A549 (cell line): ENCODE data around the gene GIGYF1. TPM values are rescaled to one million over a fixed set of nuclear protein-coding genes. Genes with fewer than 3 reads are reported as not detected.

Experiments
- ATAC-seq, 2 experiments: fragments of 200-7000 bp in 1 of 2; fragments of >200 bp in 1 of 2; cut with Nextera tagmentation in 1 of 2; cut with Tn5 transposase in 1 of 2; 3 replicates each; pipeline versions ENCODE4 v1.8.0 to v1.9.1; 2018 to 2020; ENCODE audit warnings: mild to moderate bottlenecking in 1 of 2, moderate library complexity in 1 of 2
- CTCF ChIA-PET: fragments of 300-600 bp; sonication (Branson Sonifier 250); formaldehyde crosslinking; extraction: SDS; loops from one replicate; lab custom pipeline; 2021; ENCODE audit warnings: antibody characterized with exemption, inconsistent platforms; lab: Yijun Ruan, JAX
- POLR2A ChIA-PET: fragments of 350-600 bp; formaldehyde crosslinking; extraction: SDS; loops from one replicate; lab custom pipeline; 2021; ENCODE audit warnings: antibody characterized with exemption, inconsistent platforms; lab: Yijun Ruan, JAX
- DNase-seq, 2 experiments: peaks; one replicate each; pipeline versions ENCODE4 v3.0.0 to v3.0.0-alpha.2; 2011 to 2016; ENCODE audit warnings: low read depth in 1 of 2, low spot score in 1 of 2
- FAIRE-seq: peaks from 2 replicates; lab custom pipeline; 2011; peaks lifted over from hg19 to GRCh38; lab: Jason Lieb, UNC
- H3K27ac ChIP-seq, 2 experiments: fragments of >200 bp; sonication (Bioruptor Twin); formaldehyde crosslinking; 3 replicates each; pipeline ENCODE4 v1.5.1; 2016 to 2017
- H3K4me1 ChIP-seq: fragments of >200 bp; sonication (Bioruptor Twin); formaldehyde crosslinking; 3 replicates; pipeline ENCODE4 v1.6.1; 2016
- H3K4me2 ChIP-seq: fragments of >200 bp; sonication (Bioruptor Twin); formaldehyde crosslinking; 3 replicates; pipeline ENCODE4 v1.6.1; 2016
- H3K4me3 ChIP-seq: fragments of >200 bp; sonication (Bioruptor Twin); formaldehyde crosslinking; 3 replicates; pipeline ENCODE4 v1.5.1; 2016
- H3K9me3 ChIP-seq: fragments of >200 bp; sonication (Bioruptor Twin); formaldehyde crosslinking; 3 replicates; pipeline ENCODE4 v1.6.1; 2016
- BHLHE40 ChIP-seq: IDR thresholded peaks from 2 replicates; pipeline ENCODE4 v1.6.1; 2012; ENCODE audit warnings: low read depth, low read length, inconsistent platforms
- CBX2 ChIP-seq: fragments of 200-600 bp; sonication (generic); IDR thresholded peaks from 2 replicates; pipeline ENCODE4 v1.6.1; 2016; ENCODE audit warnings: low read depth, mild to moderate bottlenecking, borderline replicate concordance
- CBX8 ChIP-seq: fragments of 200-600 bp; sonication (generic); IDR thresholded peaks from 2 replicates; pipeline ENCODE4 v1.6.1; 2016
- CHD2 ChIP-seq: fragments of 150-350 bp; IDR thresholded peaks from 2 replicates; pipeline ENCODE4 v1.6.1; 2014; ENCODE audit warnings: low read length; ENCODE audit not compliant: partially characterized antibody
- CTCF ChIP-seq: fragments of >200 bp; sonication (Bioruptor Twin); formaldehyde crosslinking; IDR thresholded peaks from 3 replicates; pipeline ENCODE4 v1.5.1; 2016
- E2F6 ChIP-seq: IDR thresholded peaks from 2 replicates; pipeline ENCODE4 v1.6.1; 2012; ENCODE audit warnings: low read depth, borderline replicate concordance
- HES2 ChIP-seq: fragments of >200 bp; sonication (Bioruptor Twin); formaldehyde crosslinking; IDR thresholded peaks from 2 replicates; pipeline ENCODE4 v1.6.1; 2016
- HOXB5 ChIP-seq: fragments of 250-450 bp; sonication (Bioruptor Pico); IDR thresholded peaks from 2 replicates; pipeline ENCODE4 v1.5.0; 2020; ENCODE audit warnings: mild to moderate bottlenecking, moderate library complexity
- NPAS2 ChIP-seq: fragments of 250-450 bp; sonication (Bioruptor Pico); IDR thresholded peaks from 2 replicates; pipeline ENCODE4 v1.8.0; 2022; ENCODE audit warnings: mild to moderate bottlenecking, moderate library complexity, borderline replicate concordance
- NR3C1 ChIP-seq: fragments of >200 bp; sonication (Bioruptor Twin); formaldehyde crosslinking; IDR thresholded peaks from 3 replicates; pipeline ENCODE4 v1.6.1; 2017
- PHF8 ChIP-seq: fragments of 200-600 bp; sonication (generic); IDR thresholded peaks from 2 replicates; pipeline ENCODE4 v1.6.1; 2016; ENCODE audit warnings: low read depth, mild to moderate bottlenecking, antibody characterized with exemption, moderate library complexity, borderline replicate concordance
- RAD21 ChIP-seq, 2 experiments: fragments of >200 bp in 1 of 2; sonication (Bioruptor Twin) in 1 of 2; formaldehyde crosslinking in 1 of 2; IDR thresholded peaks in 1 of 2; conservative IDR thresholded peaks in 1 of 2; 2 replicates in 1 of 2; 3 replicates in 1 of 2; pipeline ENCODE4 v1.6.1; 2012 to 2018; ENCODE audit warnings: inconsistent platforms in 1 of 2
- RARB ChIP-seq: fragments of 250-450 bp; sonication (Bioruptor Pico); IDR thresholded peaks from 2 replicates; pipeline ENCODE4 v1.8.0; 2021; ENCODE audit warnings: mild to moderate bottlenecking, moderate library complexity
- RNF2 ChIP-seq: fragments of 200-600 bp; sonication (generic); IDR thresholded peaks from 2 replicates; pipeline ENCODE4 v1.6.1; 2016; ENCODE audit warnings: low read depth, mild to moderate bottlenecking, antibody characterized with exemption, moderate library complexity, borderline replicate concordance
- WGBS: methylation state at CpG from one replicate; pipeline ENCODE4 v1.1.6; 2017; ENCODE audit errors: missing lambda C conversion rate; 5-methylcytosine and 5-hydroxymethylcytosine counted together
- polyA plus RNA-seq, 4 experiments: library from polyadenylated mRNA; depleted of rRNA in 3 of 4; stranded (reverse); fragments of >200 nt; fragmentation: RNase III in 1 of 4; extraction: RNeasy Plus Mini Kit Qiagen cat#74134 plus additional on column Dnase treatment in 1 of 4; gene quantifications; 2 replicates in 3 of 4; 3 replicates in 1 of 4; pipeline ENCODE4 v1.2.3, GENCODE V29; 2011 to 2017
- TF ChIP-seq, protein P1 (sequence below): fragments of 150-350 bp; IDR thresholded peaks from 2 replicates; pipeline ENCODE4 v1.6.1; 2014; ENCODE audit warnings: low read depth, mild to moderate bottlenecking, low read length

GIGYF1 gene
- polyA plus RNA-seq, 2 of the 4 experiments (the other 2 are of a cell fraction): 5.1 to 18.9 TPM

DNA sequence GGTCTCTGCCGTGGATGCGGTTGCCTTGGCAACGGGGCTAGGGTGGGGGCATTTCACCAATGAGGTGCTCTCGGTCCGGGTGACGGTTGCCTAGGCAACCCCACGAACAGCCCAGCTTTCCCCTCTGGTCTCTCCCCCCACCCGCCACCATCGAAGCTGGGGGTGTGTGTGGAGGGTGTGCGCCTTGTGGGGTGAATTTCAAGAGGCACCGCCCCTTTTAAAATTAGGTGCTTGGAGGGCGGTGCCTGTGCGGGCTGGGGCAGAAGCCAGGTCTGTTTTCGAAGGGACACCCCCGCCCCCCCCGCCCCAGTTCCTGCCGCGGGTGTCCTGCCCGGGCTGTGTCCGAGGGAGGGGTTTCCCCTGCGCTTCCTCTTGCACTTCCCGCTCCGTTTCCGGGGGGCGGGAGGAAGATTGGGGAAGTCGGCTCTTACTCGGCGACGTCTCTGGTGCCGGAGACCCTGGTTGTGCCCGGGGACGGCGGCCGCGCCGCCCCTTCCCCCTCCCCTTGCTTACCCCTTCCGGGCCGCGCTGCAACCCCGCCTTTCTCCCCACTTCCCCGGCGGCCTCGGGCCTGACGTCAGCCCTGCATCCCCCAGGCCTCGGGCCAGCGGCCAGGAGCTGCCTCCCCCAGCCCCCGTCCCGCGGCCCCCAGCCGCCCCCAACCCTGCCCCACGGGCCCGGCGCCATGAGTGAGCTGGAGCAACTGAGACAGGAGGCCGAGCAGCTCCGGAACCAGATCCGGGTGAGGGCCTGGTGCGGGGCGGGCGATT lies 18.3 kb downstream of the GIGYF1 start:
- Histone ChIP-seq H3K4me3 (peak overlapping the region; percentile 77), H3K9me3 (no peaks in the 10 kb centered on the region), H3K4me1 (peaks cover 27% of the 10 kb centered on the region), H3K4me2 (peak overlapping the region; percentile 93), H3K27ac (peak overlapping the region; percentile 87 to 99; a peak in 5 of 6 replicates)
- ChIA-PET CTCF (interaction anchor here (5.6 kb wide), 1 partner anchor 14 kb away, joined by 72 read pairs; no protein-coding TSS in a partner anchor), POLR2A (interaction anchor here (0.7 kb wide), 1 partner anchor 15 kb away, joined by 3 read pairs; no protein-coding TSS in a partner anchor)
- 86% methylated on average over 29 of the region's 59 CpGs for WGBS
- ATAC-seq (no peak), FAIRE-seq (no peak), DNase-seq (peak in 1 of 2 experiments; percentile 35)
- TF ChIP-seq, protein P1, sequence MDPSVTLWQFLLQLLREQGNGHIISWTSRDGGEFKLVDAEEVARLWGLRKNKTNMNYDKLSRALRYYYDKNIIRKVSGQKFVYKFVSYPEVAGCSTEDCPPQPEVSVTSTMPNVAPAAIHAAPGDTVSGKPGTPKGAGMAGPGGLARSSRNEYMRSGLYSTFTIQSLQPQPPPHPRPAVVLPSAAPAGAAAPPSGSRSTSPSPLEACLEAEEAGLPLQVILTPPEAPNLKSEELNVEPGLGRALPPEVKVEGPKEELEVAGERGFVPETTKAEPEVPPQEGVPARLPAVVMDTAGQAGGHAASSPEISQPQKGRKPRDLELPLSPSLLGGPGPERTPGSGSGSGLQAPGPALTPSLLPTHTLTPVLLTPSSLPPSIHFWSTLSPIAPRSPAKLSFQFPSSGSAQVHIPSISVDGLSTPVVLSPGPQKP: no peak
- TF ChIP-seq NPAS2 (CRISPR knock-in tag) (no peak), CTCF (no peak), RNF2 (no peak)

- no peak for DNase-seq
- ATAC-seq: 0 out of 6 replicates have a peak, but pooled peaks of 1 of the 2 experiments have one; percentile 2
- ChIA-PET POLR2A (interaction anchor here (0.7 kb wide), 1 partner anchor 45 kb away, joined by 3 read pairs; no protein-coding TSS in a partner anchor), CTCF (interaction anchor here (1.2 to 5.6 kb wide), 2 partner anchors 15 to 72 kb away, joined by 5 to 72 read pairs; no protein-coding TSS in a partner anchor)
- WGBS: 0% methylated on average over 7 of the region's 46 CpGs
- TF ChIP-seq BHLHE40 (no peak), HES2 (no peak), CBX8 (no peak), CHD2 (no peak), NR3C1 (no peak), CBX2 (no peak), E2F6 (no peak), RARB (CRISPR knock-in tag) (no peak), RAD21 (conservative IDR thresholded peaks at IDR 0.05 in 1 of 2, IDR thresholded peaks at IDR 0.05 in 1 of 2) (no peak), HOXB5 (CRISPR knock-in tag) (no peak), PHF8 (no peak)
- Histone ChIP-seq H3K27ac (peak overlapping the region; percentile 87 to 99), H3K4me3 (peak overlapping the region; percentile 77), H3K4me1 (peaks cover 20% of the 10 kb centered on the region), H3K9me3 (no peaks in the 10 kb centered on the region), H3K4me2 (peak overlapping the region; percentile 93)
- no peak for FAIRE-seq
Measured at GRCh38 chr7:100675105-100675451, 19.0 kb downstream of the GIGYF1 start.
